LHCN-M2 (cell line): ENCODE results near the gene RYR2. TPM values are rescaled to one million over a fixed set of nuclear protein-coding genes. Genes with fewer than 3 reads are reported as not detected.
"Not testable (repeated sequence)": the region's sequence is repeated elsewhere in the genome, so short reads cannot be mapped to it uniquely, and the experiment has no call there.

Experiments
- DNase-seq: peaks from one replicate; pipeline ENCODE4 v3.0.0-alpha.2; 2012; ENCODE audit warnings: low read depth
- total RNA-seq: library from RNA; depleted of rRNA; stranded (reverse); fragments of >200 nt; gene quantifications from 2 replicates; pipeline ENCODE4 v1.2.3, GENCODE V29; 2014

The RYR2 gene
- total RNA-seq, 1 experiment from 2014 or later, result 0.06 TPM

- no peak for DNase-seq
Measured at GRCh38 chr1:237074371-237075117, 32.6 kb downstream of the RYR2 start.

DNA sequence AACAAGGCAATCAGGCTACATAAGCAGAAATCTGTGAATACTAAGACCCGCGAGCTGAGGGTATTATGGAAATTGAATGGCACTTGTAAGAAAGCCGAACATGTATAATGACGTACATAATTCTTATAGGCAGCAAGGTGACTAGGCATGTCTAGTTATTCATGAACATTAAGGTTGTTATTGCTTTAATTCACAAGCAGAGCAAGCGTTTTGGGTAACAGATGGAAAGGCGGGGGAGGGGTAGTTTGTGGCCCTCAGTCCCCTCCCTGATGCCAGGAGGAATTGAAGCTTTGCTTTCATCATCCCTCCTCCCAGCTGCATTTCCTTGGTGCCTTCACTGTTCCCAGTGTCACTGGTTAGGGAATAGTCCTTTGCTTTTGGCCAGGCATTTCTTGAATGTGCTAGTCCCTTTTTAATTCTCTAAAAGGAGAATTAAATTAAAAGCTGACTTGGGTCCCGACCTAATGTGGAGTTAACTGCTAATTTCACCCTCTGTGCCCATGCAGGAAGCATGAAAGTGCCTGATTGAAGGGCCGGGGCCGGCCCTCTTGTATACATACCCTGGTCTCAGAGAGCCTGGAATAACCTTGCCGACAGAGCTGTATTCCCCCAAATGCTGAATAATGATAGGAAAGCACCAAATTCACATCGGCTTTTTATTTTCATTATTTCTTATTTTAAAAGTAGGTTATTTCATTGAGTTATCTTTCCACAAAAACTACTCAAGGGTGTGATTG is 42.5 kb downstream of the RYR2 start:
- no peak for DNase-seq

DNA sequence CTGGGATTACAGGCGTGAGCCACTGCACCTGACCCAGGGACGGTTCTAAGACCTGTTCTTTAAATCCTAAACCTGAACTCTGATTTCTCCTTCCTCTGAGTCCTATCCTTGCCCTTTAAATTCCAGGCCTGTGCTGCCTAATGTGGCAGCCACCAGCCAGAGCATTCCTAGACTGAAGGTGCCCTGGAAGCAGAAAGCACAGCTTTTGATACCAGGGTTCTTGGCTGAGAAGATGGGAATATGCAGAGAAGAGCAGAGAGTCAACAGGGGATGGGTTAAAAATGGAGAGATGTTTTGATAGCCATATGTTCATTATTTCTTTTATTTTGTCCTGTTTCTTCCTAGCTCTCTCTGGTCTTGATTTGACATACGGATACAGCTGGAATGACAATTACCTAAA is 49.7 kb downstream of the RYR2 start:
- DNase-seq, result no peak

GRCh38 chr1:237093691-237094090 is 51.7 kb downstream of the RYR2 start:
- no peak for DNase-seq

DNA sequence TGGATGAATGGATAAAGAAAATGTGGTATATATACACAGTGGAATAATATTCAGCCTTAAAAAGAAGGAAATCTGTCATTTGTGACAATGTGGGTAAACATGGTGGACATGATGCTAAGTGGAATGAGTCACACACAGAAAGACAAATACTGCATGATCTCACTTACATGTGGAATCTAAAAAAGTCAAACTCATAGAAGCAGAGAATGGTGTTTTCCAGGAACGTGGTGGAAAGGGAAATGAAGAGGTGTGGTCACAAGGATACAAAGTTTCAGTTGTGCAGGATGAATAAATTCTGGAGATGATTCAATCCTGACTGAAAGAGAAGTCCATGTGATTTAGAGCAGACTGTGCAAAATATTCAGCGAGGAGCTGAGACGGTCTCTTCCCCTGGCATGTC is 56.6 kb downstream of the RYR2 start:
- DNase-seq, result no peak

DNA sequence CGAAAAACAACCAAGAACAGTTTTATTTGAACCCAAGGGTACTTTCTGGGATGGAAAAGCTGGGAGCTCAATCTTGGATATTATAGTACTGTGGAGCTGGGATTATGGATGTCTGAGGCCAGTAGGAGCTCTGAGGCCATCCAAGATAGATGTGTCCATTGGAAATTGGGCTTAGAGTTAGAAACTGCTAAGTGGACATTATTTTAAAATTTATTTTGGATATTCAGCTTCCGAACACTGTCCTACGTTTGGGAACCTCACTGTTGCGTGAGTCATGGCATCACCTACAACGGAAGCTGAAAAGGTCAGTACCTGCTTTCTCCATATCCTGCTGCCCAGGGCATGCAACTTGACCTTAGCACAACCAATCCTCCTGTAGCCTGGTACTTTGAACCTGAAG is 61.0 kb downstream of the RYR2 start:
- no peak for DNase-seq

DNA sequence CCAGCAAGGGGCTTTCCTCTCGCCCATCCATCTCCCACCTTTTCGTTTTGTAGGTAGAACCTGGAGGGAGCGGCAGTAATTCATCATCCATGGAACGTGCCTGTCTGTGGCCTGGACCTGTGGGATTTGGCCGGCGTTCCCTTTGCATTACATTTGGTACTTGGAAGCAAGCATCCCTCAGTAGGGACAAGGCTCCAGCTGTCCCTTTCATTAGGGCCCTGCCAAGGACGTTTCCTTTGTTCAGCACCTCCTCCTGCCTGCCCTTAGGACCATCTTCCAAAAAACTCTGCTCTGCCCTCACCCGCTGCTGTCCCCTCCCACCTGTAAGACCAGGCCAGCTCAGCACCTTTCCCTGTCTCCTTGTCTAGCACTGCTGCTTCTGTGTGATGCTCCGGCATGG is 62.1 kb downstream of the RYR2 start:
- DNase-seq, result no peak

DNA sequence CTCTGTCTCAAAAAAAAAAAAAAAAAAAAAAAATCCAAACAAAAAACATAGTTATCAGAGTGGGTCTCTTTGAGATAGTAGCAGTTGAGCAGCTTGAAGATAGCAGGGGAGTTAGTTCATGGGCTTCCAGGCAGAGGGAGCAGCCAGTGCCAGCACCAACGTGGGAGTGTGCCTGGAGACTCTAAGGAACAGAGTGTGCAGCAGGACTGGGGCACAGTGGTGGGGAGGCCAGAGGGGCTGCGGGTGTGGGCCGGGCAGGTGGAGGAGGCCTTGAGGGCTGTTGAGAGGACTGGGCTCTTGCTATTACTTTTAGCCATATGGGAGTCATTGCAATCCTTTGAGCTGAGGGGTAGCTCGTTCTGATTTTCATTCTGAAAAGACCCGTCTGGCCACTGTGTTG is 63.8 kb downstream of the RYR2 start:
- no peak for DNase-seq

DNA sequence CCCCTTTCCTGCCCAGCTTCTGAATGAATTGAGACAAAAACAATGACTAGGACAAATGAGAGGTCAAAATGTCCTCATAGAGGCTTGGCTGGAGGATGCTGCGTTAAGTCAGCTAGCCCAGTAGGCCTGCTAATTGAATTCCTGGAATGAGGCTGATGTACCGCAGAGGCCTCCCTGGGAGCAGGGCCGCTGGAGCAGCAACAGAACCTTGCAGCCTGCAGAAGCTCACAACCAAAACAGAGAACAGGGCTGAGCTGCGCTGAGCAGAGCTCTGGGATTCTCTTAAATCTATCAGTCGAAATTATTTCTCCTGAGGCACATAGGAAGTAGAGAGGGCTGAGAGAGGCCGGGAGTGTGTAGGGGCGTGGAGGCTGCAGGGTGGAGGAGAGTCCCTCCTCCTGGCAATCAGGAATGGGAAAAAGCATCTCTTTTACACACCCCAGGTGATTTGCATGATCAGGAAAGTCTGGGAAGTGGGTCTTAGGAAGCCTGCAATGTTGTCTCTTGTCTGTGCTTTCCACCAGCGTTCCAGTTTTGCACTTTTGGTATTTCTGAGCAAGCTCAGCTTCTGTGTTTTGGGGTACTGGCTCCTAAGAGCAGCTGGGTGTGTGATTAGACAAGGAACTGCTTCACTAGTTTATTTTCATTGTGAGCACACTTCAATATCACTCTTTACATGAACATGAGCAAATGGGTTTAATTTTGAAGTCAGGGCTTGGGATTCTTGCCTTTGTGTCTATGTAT is 66.5 kb downstream of the RYR2 start:
- DNase-seq, result no peak

DNA sequence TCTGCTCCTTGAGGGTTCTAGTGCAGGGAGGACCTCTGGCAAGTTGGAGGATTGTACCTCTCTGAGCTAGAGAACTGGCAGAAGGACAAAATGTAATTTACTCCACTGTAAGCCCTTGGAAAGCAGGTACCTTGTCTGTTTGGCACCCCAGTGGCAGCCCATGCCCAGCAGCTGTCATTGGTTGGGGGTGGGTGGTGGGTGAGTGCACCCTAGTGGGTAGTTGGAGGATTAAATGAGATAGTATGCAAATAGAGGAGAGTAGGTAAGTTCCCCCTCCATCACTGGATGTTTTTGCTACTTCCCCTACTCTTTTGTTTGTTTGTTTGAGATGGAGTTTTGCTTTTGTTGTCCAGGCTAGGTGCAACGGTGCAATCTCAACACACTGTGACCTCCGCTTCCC is 69.8 kb downstream of the RYR2 start:
- no peak for DNase-seq

- DNase-seq, result no peak
Measured at GRCh38 chr1:237112663-237113062, 70.7 kb downstream of the RYR2 start.

GRCh38 chr1:237115035-237115434 is 73.1 kb downstream of the RYR2 start:
- DNase-seq, result no peak

DNA sequence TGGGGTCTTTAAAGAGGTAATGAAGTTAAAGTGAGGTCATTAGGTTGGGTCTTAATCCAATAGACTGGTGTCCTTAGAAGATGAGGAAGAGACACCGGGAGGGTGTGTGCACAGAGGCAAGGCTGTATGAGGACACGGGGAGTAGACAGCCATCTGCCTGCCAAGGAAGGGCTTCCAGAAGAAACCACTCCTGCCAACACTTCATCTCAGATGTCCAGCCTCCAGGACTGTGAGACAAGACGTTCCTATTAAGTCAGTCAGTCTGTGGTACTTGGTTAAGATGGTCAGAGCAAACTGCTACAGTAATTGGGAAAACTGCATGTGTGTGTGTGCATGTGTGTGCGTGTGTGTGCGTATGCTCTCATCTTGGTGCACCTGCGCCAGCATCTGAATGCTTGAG is 77.1 kb downstream of the RYR2 start:
- no peak for DNase-seq

DNA sequence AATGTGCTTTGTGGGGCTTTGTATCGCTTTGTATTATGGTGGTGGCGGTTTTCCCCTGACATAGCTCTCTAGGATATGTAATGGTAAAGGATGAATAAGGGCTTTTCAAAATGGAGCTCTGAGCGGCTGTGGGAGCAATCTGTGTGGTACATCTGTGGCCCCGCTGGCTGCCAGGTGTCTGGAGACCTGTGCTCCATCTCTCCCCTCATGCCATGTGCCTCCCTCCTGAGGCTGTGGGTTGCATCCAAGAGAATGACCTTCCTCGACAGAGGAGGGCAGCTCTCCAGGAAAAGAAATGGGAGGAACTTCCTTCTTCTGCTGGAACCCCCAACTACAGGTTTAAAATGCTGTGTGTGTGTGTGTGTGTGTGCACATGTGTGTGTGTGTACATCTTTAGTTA is 78.7 kb downstream of the RYR2 start:
- DNase-seq, result no peak

DNA sequence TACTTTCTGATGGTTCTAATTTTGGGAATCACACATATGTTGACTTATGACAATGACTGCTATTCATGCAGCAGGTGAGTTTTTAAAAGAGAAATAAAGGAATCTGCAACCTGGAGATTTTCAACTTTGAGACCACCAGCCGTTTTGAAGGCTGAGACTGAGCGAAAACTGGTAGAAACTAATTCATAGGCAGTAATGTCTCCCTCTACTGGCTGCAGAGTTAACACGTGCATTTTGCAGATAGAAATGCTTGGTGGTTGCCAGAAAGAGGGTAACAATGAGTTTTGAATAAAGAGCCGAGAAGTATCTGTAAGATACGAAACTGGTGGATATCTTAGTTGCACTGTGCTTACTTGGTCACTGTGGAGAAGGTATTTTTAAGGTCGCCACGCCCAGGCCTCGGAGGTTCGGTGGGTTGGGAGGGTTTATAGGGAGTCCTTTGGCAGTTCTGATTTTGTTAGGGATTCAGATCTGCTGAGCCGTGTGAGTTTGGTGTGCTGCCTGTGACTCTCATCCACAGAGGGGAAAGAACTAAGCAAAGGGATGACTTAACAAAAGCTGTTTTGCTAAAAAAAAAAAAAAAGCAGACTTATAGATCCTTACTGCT is 83.0 kb downstream of the RYR2 start:
- DNase-seq, result no peak

GRCh38 chr1:237126180-237126579 is 84.2 kb downstream of the RYR2 start:
- no peak for DNase-seq

DNA sequence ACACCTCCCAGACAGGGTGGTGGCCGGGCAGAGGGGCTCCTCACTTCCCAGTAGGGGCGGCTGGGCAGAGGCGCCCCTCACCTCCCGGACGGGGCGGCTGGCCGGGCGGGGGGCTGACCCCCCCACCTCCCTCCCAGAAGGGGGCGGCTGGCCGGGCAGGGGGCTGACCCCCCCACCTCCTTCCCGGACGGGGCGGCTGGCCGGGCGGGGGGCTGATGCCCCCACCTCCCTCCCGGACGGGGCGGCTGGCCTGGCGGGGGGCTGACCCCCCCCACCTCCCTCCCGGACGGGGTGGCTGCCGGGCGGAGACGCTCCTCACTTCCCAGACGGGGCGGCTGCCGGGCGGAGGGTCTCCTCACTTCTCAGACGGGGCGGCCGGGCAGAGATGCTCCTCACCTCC is 85.3 kb downstream of the RYR2 start:
- DNase-seq, result not testable (repeated sequence)

GRCh38 chr1:237133921-237134320 is 91.9 kb downstream of the RYR2 start:
- no peak for DNase-seq

DNA sequence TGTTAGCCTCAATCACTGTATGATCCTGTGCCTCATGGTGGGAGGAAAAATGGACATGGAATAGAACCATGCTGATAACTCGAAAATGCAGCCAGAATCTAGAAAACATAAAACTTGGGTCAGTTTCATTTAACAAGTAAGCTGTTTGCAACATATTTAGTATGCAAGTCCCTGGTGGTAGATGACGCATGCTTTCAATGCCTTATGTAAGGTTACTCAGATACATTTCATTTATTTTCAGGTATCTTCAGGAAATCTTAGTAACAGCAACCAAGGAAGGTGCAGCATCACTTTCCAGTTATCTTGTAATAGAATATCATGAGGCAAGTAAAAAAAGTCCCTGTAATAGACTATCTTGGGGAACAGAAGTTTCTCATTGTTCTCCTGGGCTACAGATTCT is 92.9 kb downstream of the RYR2 start:
- DNase-seq, result no peak

DNA sequence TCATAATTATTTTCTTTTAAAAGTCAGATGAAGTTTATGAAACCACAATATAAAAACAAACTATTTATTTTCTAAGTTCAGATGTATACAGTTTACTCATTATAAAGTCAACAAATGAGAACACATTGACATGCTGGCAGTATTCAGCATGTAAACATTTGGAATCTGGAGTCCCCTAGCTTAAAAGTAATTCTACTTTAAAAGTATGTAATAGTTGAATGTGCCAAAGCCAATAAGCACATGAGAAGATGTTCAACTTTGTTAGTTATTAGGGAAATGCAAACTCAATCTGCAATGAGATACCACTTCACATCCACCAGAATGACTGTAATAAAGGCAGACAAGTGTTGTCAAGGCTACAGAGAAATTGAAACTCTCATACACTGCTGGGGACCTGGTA is 96.6 kb downstream of the RYR2 start:
- no peak for DNase-seq

DNA sequence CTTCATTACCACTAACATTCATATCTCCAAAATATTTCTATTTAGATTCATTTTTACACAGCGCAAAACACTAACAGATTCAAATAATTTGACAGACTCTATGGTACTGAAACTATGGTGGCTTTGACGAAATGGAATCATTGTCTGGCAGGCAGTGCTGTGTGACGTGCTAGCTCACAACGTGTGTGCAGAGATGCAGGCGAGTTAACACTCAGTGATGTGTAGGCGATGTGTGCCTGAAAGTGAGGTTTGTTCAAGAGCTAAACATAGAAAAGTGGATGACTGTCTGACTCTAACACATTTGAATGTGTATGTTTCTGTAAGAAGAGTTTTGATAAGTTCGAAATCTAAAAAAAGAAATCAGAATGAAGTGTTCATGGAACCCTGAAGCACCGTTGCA is 97.7 kb downstream of the RYR2 start:
- DNase-seq, result no peak

- DNase-seq, result no peak
Measured at GRCh38 chr1:237140986-237141385, 99.0 kb downstream of the RYR2 start.
